HEK293T (cell line): Measurements from ENCODE around the gene LPAR3.

ENCODE experiments used
- CTCF ChIA-PET: fragments of 350-600 bp; formaldehyde crosslinking; extraction: SDS; loops from one replicate; lab custom pipeline; 2021; ENCODE audit warnings: antibody characterized with exemption, inconsistent platforms; lab: Yijun Ruan, JAX
- POLR2A ChIA-PET: fragments of 350-600 bp; formaldehyde crosslinking; extraction: SDS; loops from one replicate; lab custom pipeline; 2020; ENCODE audit warnings: antibody characterized with exemption, inconsistent platforms; lab: Yijun Ruan, JAX
- DNase-seq: peaks from one replicate; pipeline ENCODE4 v3.0.0; 2012; ENCODE audit warnings: mixed read lengths; ENCODE audit errors: extremely low spot score
- ARNT ChIP-seq: fragments of 450-650 bp; IDR thresholded peaks from 2 replicates; pipeline ENCODE4 v1.6.1; 2017; ENCODE audit warnings: mild to moderate bottlenecking
- BHLHE40 ChIP-seq: fragments of 450-650 bp; IDR thresholded peaks from 2 replicates; pipeline ENCODE4 v1.6.1; 2016; ENCODE audit warnings: mild to moderate bottlenecking, moderate library complexity, borderline replicate concordance
- CTBP1 ChIP-seq: fragments of 450-650 bp; IDR thresholded peaks from 2 replicates; pipeline ENCODE4 v1.6.1; 2016; ENCODE audit warnings: borderline replicate concordance
- ELF4 ChIP-seq: fragments of 450-650 bp; IDR thresholded peaks from 2 replicates; pipeline ENCODE4 v1.6.1; 2017; ENCODE audit warnings: antibody characterized with exemption
- FOXA1 ChIP-seq: fragments of 450-650 bp; IDR thresholded peaks from 2 replicates; pipeline ENCODE4 v1.6.1; 2016; ENCODE audit warnings: mild to moderate bottlenecking
- FOXK2 ChIP-seq: fragments of 450-650 bp; IDR thresholded peaks from 2 replicates; pipeline ENCODE4 v1.6.1; 2016; ENCODE audit warnings: mild to moderate bottlenecking
- FOXM1 ChIP-seq: fragments of 450-650 bp; IDR thresholded peaks from 2 replicates; pipeline ENCODE4 v1.6.1; 2017; ENCODE audit warnings: mild to moderate bottlenecking, borderline replicate concordance
- HDGF ChIP-seq: fragments of 450-650 bp; IDR thresholded peaks from 2 replicates; pipeline ENCODE4 v1.6.1; 2017; ENCODE audit warnings: antibody characterized with exemption, borderline replicate concordance
- L3MBTL2 ChIP-seq: fragments of 450-650 bp; conservative IDR thresholded peaks from 2 replicates; pipeline ENCODE4 v1.6.1; 2016; ENCODE audit warnings: mild to moderate bottlenecking
- LEF1 ChIP-seq: fragments of 450-650 bp; IDR thresholded peaks from 2 replicates; pipeline ENCODE4 v1.6.1; 2017; ENCODE audit warnings: mild to moderate bottlenecking, borderline replicate concordance
- NFRKB ChIP-seq: fragments of 450-650 bp; IDR thresholded peaks from 2 replicates; pipeline ENCODE4 v1.6.1; 2016; ENCODE audit warnings: mild to moderate bottlenecking, moderate library complexity
- PKNOX1 ChIP-seq: fragments of 450-650 bp; IDR thresholded peaks from 2 replicates; pipeline ENCODE4 v1.6.1; 2016
- SP1 ChIP-seq: fragments of 450-650 bp; IDR thresholded peaks from 2 replicates; pipeline ENCODE4 v1.6.1; 2017
- SUZ12 ChIP-seq: fragments of 450-650 bp; IDR thresholded peaks from 2 replicates; pipeline ENCODE4 v1.6.1; 2016; ENCODE audit warnings: mild to moderate bottlenecking
- TARDBP ChIP-seq: fragments of 450-650 bp; IDR thresholded peaks from 2 replicates; pipeline ENCODE4 v1.6.1; 2016
- ZNF384 ChIP-seq: fragments of 450-650 bp; IDR thresholded peaks from 2 replicates; pipeline ENCODE4 v1.6.1; 2016

The LPAR3 gene

GRCh38 chr1:84892705-84893618 is at the start of gene LPAR3:
Gene LPAR3 (minus strand): TSS chr1:84893206. CDS start chr1:84866120, 27,086 bp downstream.
- peak; percentile 87 for DNase-seq

GRCh38 chr1:84941843-84942242 is 48.8 kb upstream of the LPAR3 start:
- DNase-seq, result no peak
- CTCF ChIA-PET, result no interaction called here
- POLR2A ChIA-PET, result no interaction called here
- TF ChIP-seq PKNOX1 (no peak), L3MBTL2 (no peak), HDGF (no peak), TARDBP (no peak), BHLHE40 (no peak), ARNT (no peak), FOXM1 (no peak), CTBP1 (no peak), LEF1 (no peak), ELF4 (no peak), ZNF384 (no peak), FOXK2 (no peak), SP1 (no peak), NFRKB (no peak), SUZ12 (no peak), FOXA1 (no peak)

More at GRCh38 chr1:84892705-84893618, at the start of gene LPAR3:
- ChIA-PET CTCF (interaction anchor here (0.6 to 1.1 kb wide), 3 partner anchors 20 to 944 kb away, joined by 4 to 5 read pairs (median 4); no protein-coding TSS in a partner anchor), POLR2A (interaction anchor here (0.6 to 0.9 kb wide), 3 partner anchors 21 to 422 kb away, joined by 3 read pairs; no protein-coding TSS in a partner anchor)
- TF ChIP-seq L3MBTL2 (peak; percentile 60; the same call in 1 of the 2 replicates), FOXK2 (no peak)

- POLR2A ChIA-PET, result no interaction called here
These were observed 47.5 kb upstream of the LPAR3 start for GRCh38 chr1:84940481-84940880.

GRCh38 chr1:84939761-84940160 is 46.8 kb upstream of the LPAR3 start:
- TF ChIP-seq SP1, result no peak
- no peak for TF ChIP-seq FOXK2
- no peak for TF ChIP-seq ARNT
- no peak for TF ChIP-seq L3MBTL2
- TF ChIP-seq ZNF384, result no peak
- TF ChIP-seq CTBP1, result no peak
- TF ChIP-seq NFRKB, result no peak
- no peak for TF ChIP-seq HDGF
- TF ChIP-seq BHLHE40, result no peak
- no peak for TF ChIP-seq SUZ12
- TF ChIP-seq LEF1, result no peak
- TF ChIP-seq ELF4, result no peak
- TF ChIP-seq PKNOX1, result no peak
- no peak for TF ChIP-seq TARDBP
- no peak for TF ChIP-seq FOXM1
- TF ChIP-seq FOXA1, result no peak
- ChIA-PET CTCF (interaction anchor here (0.6 kb wide), 1 partner anchor 165 kb away, joined by 5 read pairs; no protein-coding TSS in a partner anchor), POLR2A (no interaction called here)
- no peak for DNase-seq

More at GRCh38 chr1:84940481-84940880, 47.5 kb upstream of the LPAR3 start:
- DNase-seq, result no peak
- TF ChIP-seq NFRKB (no peak), ZNF384 (no peak), PKNOX1 (no peak), ARNT (no peak), FOXK2 (no peak), HDGF (no peak), L3MBTL2 (no peak), SP1 (no peak)
- CTCF ChIA-PET, result no interaction called here

GRCh38 chr1:84939151-84939550 is 46.1 kb upstream of the LPAR3 start:
- DNase-seq, result no peak
- ChIA-PET POLR2A (no interaction called here), CTCF (interaction anchor here (0.6 to 1.4 kb wide), 2 partner anchors 164 to 166 kb away, joined by 5 read pairs; no protein-coding TSS in a partner anchor)
- no peak for TF ChIP-seq LEF1
- TF ChIP-seq ARNT, result no peak
- TF ChIP-seq CTBP1, result no peak
- no peak for TF ChIP-seq ZNF384
- TF ChIP-seq FOXM1, result no peak
- TF ChIP-seq NFRKB, result no peak
- no peak for TF ChIP-seq L3MBTL2
- TF ChIP-seq ELF4, result no peak
- no peak for TF ChIP-seq SP1
- TF ChIP-seq TARDBP, result no peak
- TF ChIP-seq FOXK2, result no peak
- TF ChIP-seq HDGF, result no peak
- TF ChIP-seq FOXA1, result no peak
- no peak for TF ChIP-seq SUZ12
- no peak for TF ChIP-seq PKNOX1
- TF ChIP-seq BHLHE40, result no peak
